ENCODE results near the gene SGIP1. TPM values are rescaled to one million over a fixed set of nuclear protein-coding genes. Genes with fewer than 3 reads are reported as not detected.

SGIP1 gene
- total and polyA plus RNA-seq, 2 of the 4 experiments (the other 2 are of a cell fraction), result 27.1 to 42.7 TPM

DNA sequence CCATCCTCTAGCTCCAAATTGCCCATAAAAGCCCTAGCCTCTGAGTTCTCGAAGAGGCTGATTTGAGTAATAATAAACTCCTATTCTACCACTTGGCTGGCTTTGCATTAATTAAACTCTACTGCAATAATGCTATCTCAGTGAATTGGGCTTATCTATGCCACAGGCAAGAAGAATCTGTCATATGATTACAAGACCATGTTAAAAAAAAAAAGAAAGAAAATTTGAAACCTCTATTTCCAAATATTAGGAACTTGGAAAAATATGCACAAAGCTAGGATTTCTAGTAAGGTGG, 27.6 kb upstream of the SGIP1 start:
- TF ChIP-seq MAZ (IDR thresholded peaks at IDR 0.05; ENCODE audit: borderline replicate concordance, low read depth, low read length) (no peak), NFE2L2 (IDR thresholded peaks at IDR 0.05; ENCODE audit: low read depth, low read length) (no peak), CEBPB (IDR thresholded peaks at IDR 0.05; ENCODE audit: low read depth, low read length) (no peak), CHD1 (IDR thresholded peaks at IDR 0.05; ENCODE audit: low read depth, low read length) (no peak), RFX5 (IDR thresholded peaks at IDR 0.05; ENCODE audit: low read depth, low read length) (no peak), FOS (IDR thresholded peaks at IDR 0.05; ENCODE audit: low read depth, low read length) (no peak), RCOR1 (IDR thresholded peaks at IDR 0.05; ENCODE audit: insufficient replicate concordance, low read length) (no peak), MXI1 (IDR thresholded peaks at IDR 0.05; ENCODE audit: borderline replicate concordance, low read depth, low read length) (no peak), MAFK (IDR thresholded peaks at IDR 0.05; ENCODE audit: low read depth, low read length) (no peak), POLR2A (IDR thresholded peaks at IDR 0.05; ENCODE audit: low read depth, low read length) (no peak), SMC3 (IDR thresholded peaks at IDR 0.05; ENCODE audit: low read depth, low read length) (no peak), BHLHE40 (IDR thresholded peaks at IDR 0.05; ENCODE audit: low read depth, low read length) (no peak), RAD21 (IDR thresholded peaks at IDR 0.05; ENCODE audit: low read length) (no peak)
- TF ChIP-seq, protein P1, sequence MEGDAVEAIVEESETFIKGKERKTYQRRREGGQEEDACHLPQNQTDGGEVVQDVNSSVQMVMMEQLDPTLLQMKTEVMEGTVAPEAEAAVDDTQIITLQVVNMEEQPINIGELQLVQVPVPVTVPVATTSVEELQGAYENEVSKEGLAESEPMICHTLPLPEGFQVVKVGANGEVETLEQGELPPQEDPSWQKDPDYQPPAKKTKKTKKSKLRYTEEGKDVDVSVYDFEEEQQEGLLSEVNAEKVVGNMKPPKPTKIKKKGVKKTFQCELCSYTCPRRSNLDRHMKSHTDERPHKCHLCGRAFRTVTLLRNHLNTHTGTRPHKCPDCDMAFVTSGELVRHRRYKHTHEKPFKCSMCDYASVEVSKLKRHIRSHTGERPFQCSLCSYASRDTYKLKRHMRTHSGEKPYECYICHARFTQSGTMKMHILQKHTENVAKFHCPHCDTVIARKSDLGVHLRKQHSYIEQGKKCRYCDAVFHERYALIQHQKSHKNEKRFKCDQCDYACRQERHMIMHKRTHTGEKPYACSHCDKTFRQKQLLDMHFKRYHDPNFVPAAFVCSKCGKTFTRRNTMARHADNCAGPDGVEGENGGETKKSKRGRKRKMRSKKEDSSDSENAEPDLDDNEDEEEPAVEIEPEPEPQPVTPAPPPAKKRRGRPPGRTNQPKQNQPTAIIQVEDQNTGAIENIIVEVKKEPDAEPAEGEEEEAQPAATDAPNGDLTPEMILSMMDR (conservative IDR thresholded peaks at IDR 0.05; ENCODE audit: low read depth, low read length), result no peak
- TF ChIP-seq, protein P2, sequence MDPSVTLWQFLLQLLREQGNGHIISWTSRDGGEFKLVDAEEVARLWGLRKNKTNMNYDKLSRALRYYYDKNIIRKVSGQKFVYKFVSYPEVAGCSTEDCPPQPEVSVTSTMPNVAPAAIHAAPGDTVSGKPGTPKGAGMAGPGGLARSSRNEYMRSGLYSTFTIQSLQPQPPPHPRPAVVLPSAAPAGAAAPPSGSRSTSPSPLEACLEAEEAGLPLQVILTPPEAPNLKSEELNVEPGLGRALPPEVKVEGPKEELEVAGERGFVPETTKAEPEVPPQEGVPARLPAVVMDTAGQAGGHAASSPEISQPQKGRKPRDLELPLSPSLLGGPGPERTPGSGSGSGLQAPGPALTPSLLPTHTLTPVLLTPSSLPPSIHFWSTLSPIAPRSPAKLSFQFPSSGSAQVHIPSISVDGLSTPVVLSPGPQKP (IDR thresholded peaks at IDR 0.05; ENCODE audit: borderline replicate concordance, low read depth, low read length), result no peak
- TF ChIP-seq, protein P3, sequence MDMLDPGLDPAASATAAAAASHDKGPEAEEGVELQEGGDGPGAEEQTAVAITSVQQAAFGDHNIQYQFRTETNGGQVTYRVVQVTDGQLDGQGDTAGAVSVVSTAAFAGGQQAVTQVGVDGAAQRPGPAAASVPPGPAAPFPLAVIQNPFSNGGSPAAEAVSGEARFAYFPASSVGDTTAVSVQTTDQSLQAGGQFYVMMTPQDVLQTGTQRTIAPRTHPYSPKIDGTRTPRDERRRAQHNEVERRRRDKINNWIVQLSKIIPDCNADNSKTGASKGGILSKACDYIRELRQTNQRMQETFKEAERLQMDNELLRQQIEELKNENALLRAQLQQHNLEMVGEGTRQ (IDR thresholded peaks at IDR 0.05; ENCODE audit: low read depth, low read length), result no peak
- Histone ChIP-seq H2BK15ac (ENCODE audit: low read depth, low read length) (peak overlapping the region; percentile 93; the same call in 1 of the 3 replicates), H2AK5ac (ENCODE audit: low read depth, low read length) (peak overlapping the region; percentile 41; the same call in 1 of the 2 replicates), H3K4me1 (ENCODE audit: control insufficient read depth, insufficient read depth, low read length) (0 out of 2 replicates have a peak, but pooled peaks cover 2% of the 10 kb centered on the region), H3K14ac (replicated peaks; ENCODE audit: low read depth, low read length) (no peak overlapping the region; the same call in 1 of the 2 replicates), H3K27ac (ENCODE audit: insufficient read depth, low read length) (peak overlapping the region; percentile 19; the same call in 1 of the 2 replicates), H4K91ac (ENCODE audit: insufficient read depth, low read depth, low read length) (peak overlapping the region; percentile 42; the same call in 1 of the 2 replicates), H3K4ac (ENCODE audit: low read depth, low read length) (peak overlapping the region; percentile 35; the same call in 1 of the 2 replicates), H3K9me1 (ENCODE audit: insufficient read depth, low read length) (no peaks in the 10 kb centered on the region), H2BK5ac (ENCODE audit: low read depth, low read length, poor library complexity, severe bottlenecking) (peak overlapping the region; percentile 77), H2AFZ (replicated peaks; ENCODE audit: low read length, poor library complexity) (no peak overlapping the region), H3K9ac (ENCODE audit: low read depth, low read length) (no peak overlapping the region), H4K5ac (ENCODE audit: low read depth, low read length) (no peak overlapping the region), H3K23ac (ENCODE audit: low read depth, low read length) (no peak overlapping the region), H3K36me3 (ENCODE audit: control insufficient read depth, insufficient read depth, low read length) (no peaks in the 10 kb centered on the region), H3K27me3 (ENCODE audit: control insufficient read depth, insufficient read depth, low read length) (no peaks in the 10 kb centered on the region), H3K4me2 (ENCODE audit: low read depth, low read length) (no peak overlapping the region), H4K8ac (ENCODE audit: low read depth in 2 of 2, low read length in 2 of 2) (peak overlapping the region in 1 of 2 experiments; percentile 76; a peak in 1 of 4 replicates), H4K20me1 (ENCODE audit: insufficient read depth, low read length) (no peaks in the 10 kb centered on the region), H3K4me3 (ENCODE audit: insufficient read depth, low read depth, low read length) (no peak overlapping the region), H2BK20ac (ENCODE audit: low read depth, low read length) (peak overlapping the region; percentile 84; the same call in 1 of the 2 replicates), H3K18ac (ENCODE audit: low read depth, low read length) (peak overlapping the region; percentile 66; the same call in 1 of the 2 replicates), H3K9me3 (ENCODE audit: control insufficient read depth, insufficient read depth, low read length) (no peaks in the 10 kb centered on the region), H3K56ac (ENCODE audit: extremely low read depth, insufficient read depth, low read length) (no peak overlapping the region), H2BK120ac (ENCODE audit: low read depth, low read length) (peak overlapping the region; percentile 48; the same call in 1 of the 2 replicates), H3K79me1 (ENCODE audit: low read depth in 1 of 2, low read length in 2 of 2) (peaks cover 0 to 3% of the 10 kb centered on the region in 2 experiments; a peak in 1 of 4 replicates), H2AK9ac (replicated peaks; ENCODE audit: low read depth, low read length, poor library complexity) (no peak overlapping the region)
- DNase-seq, result no peak
- intact Hi-C loops (cut with micrococcal nuclease) (no loop called here), in situ Hi-C loops (cut with MboI; ENCODE audit: low sequenced_read_pairs) (no loop called here), dilution Hi-C loops (cut with HindIII; ENCODE audit: low sequenced_read_pairs, unreplicated experiment) (no loop called here)
- POLR2A ChIA-PET (ENCODE audit: unreplicated experiment), result no interaction called here
- no CpG with 5 or more reads among the region's 1 CpG for WGBS, 2 experiments (ENCODE audit: extremely low coverage in 2 of 2, insufficient read length in 1 of 2)
- CTCF ChIA-PET, result interaction anchor here (0.7 to 1.4 kb wide), 2 partner anchors 12 to 276 kb away, joined by 3 to 6 read pairs; no protein-coding TSS in a partner anchor
- BruUV-seq (replicated peaks), result no TSS peak
- no peak for ATAC-seq (ENCODE audit: low read depth)

Measured in IMR-90 (cell line).